ENCODE data around the gene NR4A3.

NR4A3 gene

DNA sequence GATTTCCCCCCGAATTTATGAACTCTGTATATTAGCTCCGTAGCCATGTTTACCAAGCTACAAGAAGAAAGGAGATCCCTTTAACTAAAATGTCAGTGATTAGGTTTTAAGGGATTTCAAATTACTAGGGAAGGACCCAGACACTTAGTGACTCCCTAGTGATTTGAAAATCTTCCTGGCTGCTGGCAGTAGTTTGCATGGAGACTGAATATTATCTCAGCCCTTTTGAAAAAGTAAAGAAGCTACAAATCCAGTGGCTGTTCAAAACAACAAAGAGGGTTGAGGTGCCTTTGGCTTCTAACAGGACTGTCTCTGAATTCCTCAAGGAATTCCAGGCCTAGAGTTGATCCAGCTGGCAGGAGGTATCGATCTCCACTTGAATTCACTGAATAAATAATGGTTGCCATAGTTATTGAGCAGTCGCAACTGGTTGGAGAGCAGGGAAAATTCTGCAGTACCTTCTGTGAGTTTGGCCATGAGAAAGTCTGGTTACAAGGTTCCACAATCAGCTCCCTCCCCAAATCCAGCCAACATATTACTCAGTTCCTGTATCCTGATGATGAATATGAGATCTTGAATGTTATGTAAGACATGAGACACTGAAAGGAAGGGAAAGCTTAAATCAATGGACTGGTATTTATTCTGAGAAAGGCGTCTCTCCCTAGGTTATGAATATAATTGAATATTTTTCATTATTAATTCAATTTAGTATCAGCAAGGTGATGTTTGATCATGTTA, 37.7 kb downstream of the NR4A3 start:
- no peak for DNase-seq (ENCODE audit: extremely low spot score)
- ChIA-PET CTCF (no interaction called here), POLR2A (no interaction called here)
- TF ChIP-seq LEF1 (IDR thresholded peaks at IDR 0.05; ENCODE audit: borderline replicate concordance) (no peak), PKNOX1 (IDR thresholded peaks at IDR 0.05) (no peak), HDGF (IDR thresholded peaks at IDR 0.05; ENCODE audit: borderline replicate concordance) (no peak), TARDBP (IDR thresholded peaks at IDR 0.05) (no peak), L3MBTL2 (conservative IDR thresholded peaks at IDR 0.05) (no peak), SP1 (IDR thresholded peaks at IDR 0.05) (no peak), FOXM1 (IDR thresholded peaks at IDR 0.05; ENCODE audit: borderline replicate concordance) (no peak), CTBP1 (IDR thresholded peaks at IDR 0.05; ENCODE audit: borderline replicate concordance) (no peak), ZNF384 (IDR thresholded peaks at IDR 0.05) (no peak), ELF4 (IDR thresholded peaks at IDR 0.05) (no peak), BHLHE40 (IDR thresholded peaks at IDR 0.05; ENCODE audit: borderline replicate concordance) (no peak), FOXK2 (IDR thresholded peaks at IDR 0.05) (no peak), ARNT (IDR thresholded peaks at IDR 0.05) (no peak), NFRKB (IDR thresholded peaks at IDR 0.05) (no peak), FOXA1 (IDR thresholded peaks at IDR 0.05) (no peak), SUZ12 (IDR thresholded peaks at IDR 0.05) (no peak)

DNA sequence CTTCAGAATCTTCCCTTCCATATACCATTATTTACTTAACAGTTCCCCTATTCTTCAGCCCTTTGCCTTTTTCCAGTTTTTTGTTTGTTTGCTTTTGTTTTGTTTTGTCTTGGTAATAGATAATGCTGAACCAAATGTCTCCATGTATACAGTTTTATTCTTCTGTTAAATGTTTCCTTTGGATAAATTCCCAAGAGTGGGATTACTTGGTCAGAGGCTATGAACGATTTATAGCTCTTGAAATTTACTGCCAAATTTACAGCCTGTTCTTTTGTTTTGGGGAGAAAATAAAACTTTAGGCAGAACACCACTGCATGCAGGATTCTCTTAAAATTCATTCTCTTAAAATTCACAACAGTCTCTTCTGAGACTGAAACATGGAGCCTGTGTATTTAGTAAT, 38.6 kb downstream of the NR4A3 start:
- no peak for DNase-seq (ENCODE audit: extremely low spot score)
- no peak for TF ChIP-seq LEF1 (IDR thresholded peaks at IDR 0.05; ENCODE audit: borderline replicate concordance)
- TF ChIP-seq NFRKB (IDR thresholded peaks at IDR 0.05), result no peak
- TF ChIP-seq HDGF (IDR thresholded peaks at IDR 0.05; ENCODE audit: borderline replicate concordance), result no peak
- TF ChIP-seq CTBP1 (IDR thresholded peaks at IDR 0.05; ENCODE audit: borderline replicate concordance), result peak; percentile 43; the same call in 1 of the 2 replicates
- no peak for TF ChIP-seq ARNT (IDR thresholded peaks at IDR 0.05)
- peak; percentile 58 for TF ChIP-seq PKNOX1 (IDR thresholded peaks at IDR 0.05)
- ChIA-PET CTCF (no interaction called here), POLR2A (interaction anchor here (0.9 kb wide), 1 partner anchor 47 kb away, joined by 4 read pairs; no protein-coding TSS in a partner anchor)

DNA sequence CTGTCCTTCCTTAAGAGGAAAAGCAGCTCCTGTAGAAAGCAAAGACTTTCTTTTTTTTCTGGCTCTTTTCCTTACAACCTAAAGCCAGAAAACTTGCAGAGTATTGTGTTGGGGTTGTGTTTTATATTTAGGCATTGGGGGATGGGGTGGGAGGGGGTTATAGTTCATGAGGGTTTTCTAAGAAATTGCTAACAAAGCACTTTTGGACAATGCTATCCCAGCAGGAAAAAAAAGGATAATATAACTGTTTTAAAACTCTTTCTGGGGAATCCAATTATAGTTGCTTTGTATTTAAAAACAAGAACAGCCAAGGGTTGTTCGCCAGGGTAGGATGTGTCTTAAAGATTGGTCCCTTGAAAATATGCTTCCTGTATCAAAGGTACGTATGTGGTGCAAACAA, 42.3 kb downstream of the NR4A3 start:
- TF ChIP-seq NFRKB (IDR thresholded peaks at IDR 0.05) (no peak), CTBP1 (IDR thresholded peaks at IDR 0.05; ENCODE audit: borderline replicate concordance) (no peak), SUZ12 (IDR thresholded peaks at IDR 0.05) (no peak), FOXA1 (IDR thresholded peaks at IDR 0.05) (no peak), FOXM1 (IDR thresholded peaks at IDR 0.05; ENCODE audit: borderline replicate concordance) (no peak), ARNT (IDR thresholded peaks at IDR 0.05) (no peak), FOXK2 (IDR thresholded peaks at IDR 0.05) (no peak), SP1 (IDR thresholded peaks at IDR 0.05) (no peak), TARDBP (IDR thresholded peaks at IDR 0.05) (no peak), L3MBTL2 (conservative IDR thresholded peaks at IDR 0.05) (no peak), LEF1 (IDR thresholded peaks at IDR 0.05; ENCODE audit: borderline replicate concordance) (no peak), ZNF384 (IDR thresholded peaks at IDR 0.05) (no peak)
- no peak for DNase-seq (ENCODE audit: extremely low spot score)
- POLR2A ChIA-PET, result no interaction called here

DNA sequence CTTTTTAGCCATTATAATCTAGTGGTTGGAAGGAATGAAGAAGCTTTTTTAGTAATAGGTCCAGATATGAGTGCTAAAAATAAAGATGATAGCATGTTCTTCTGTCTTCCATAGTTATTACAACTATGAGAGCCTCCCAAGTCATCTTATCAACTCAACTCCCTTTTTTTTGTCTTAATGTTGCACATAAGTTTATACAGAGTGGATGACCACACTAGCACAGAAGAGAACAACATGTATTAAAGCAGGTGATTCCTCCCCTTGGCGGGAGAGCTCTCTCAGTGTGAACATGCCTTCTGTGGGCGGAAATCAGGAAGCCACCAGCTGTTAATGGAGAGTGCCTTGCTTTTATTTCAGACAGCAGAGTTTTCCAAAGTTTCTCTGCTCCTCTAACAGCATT, 44.7 kb downstream of the NR4A3 start:
- TF ChIP-seq L3MBTL2 (conservative IDR thresholded peaks at IDR 0.05), result peak; percentile 47; the same call in 1 of the 2 replicates
- no peak for TF ChIP-seq ELF4 (IDR thresholded peaks at IDR 0.05)
- CTCF ChIA-PET, result no interaction called here
- POLR2A ChIA-PET, result interaction anchor here (1.5 kb wide), 1 partner anchor 45 kb away, joined by 4 read pairs; the partner anchor contains the start of gene NR4A3
- no peak for DNase-seq (ENCODE audit: extremely low spot score)

More for the DNA sequence above, 42.3 kb downstream of the NR4A3 start:
- CTCF ChIA-PET, result interaction anchor here (0.6 kb wide), 1 partner anchor 176 kb away, joined by 3 read pairs; no protein-coding TSS in a partner anchor

GRCh38 chr9:99867536-99867935, 45.9 kb downstream of the NR4A3 start:
- ChIA-PET CTCF (no interaction called here), POLR2A (no interaction called here)
- no peak for TF ChIP-seq NFRKB (IDR thresholded peaks at IDR 0.05)
- TF ChIP-seq ARNT (IDR thresholded peaks at IDR 0.05), result no peak
- no peak for TF ChIP-seq BHLHE40 (IDR thresholded peaks at IDR 0.05; ENCODE audit: borderline replicate concordance)
- no peak for TF ChIP-seq TARDBP (IDR thresholded peaks at IDR 0.05)
- TF ChIP-seq ZNF384 (IDR thresholded peaks at IDR 0.05), result no peak
- no peak for TF ChIP-seq FOXA1 (IDR thresholded peaks at IDR 0.05)
- no peak for DNase-seq (ENCODE audit: extremely low spot score)

GRCh38 chr9:99867968-99868367, 46.3 kb downstream of the NR4A3 start:
- TF ChIP-seq ARNT (IDR thresholded peaks at IDR 0.05) (no peak), TARDBP (IDR thresholded peaks at IDR 0.05) (no peak), PKNOX1 (IDR thresholded peaks at IDR 0.05) (no peak), ZNF384 (IDR thresholded peaks at IDR 0.05) (no peak), CTBP1 (IDR thresholded peaks at IDR 0.05; ENCODE audit: borderline replicate concordance) (no peak), LEF1 (IDR thresholded peaks at IDR 0.05; ENCODE audit: borderline replicate concordance) (no peak), L3MBTL2 (conservative IDR thresholded peaks at IDR 0.05) (no peak), BHLHE40 (IDR thresholded peaks at IDR 0.05; ENCODE audit: borderline replicate concordance) (no peak), FOXK2 (IDR thresholded peaks at IDR 0.05) (no peak), SUZ12 (IDR thresholded peaks at IDR 0.05) (no peak), SP1 (IDR thresholded peaks at IDR 0.05) (no peak), NFRKB (IDR thresholded peaks at IDR 0.05) (no peak), FOXA1 (IDR thresholded peaks at IDR 0.05) (no peak), FOXM1 (IDR thresholded peaks at IDR 0.05; ENCODE audit: borderline replicate concordance) (no peak), HDGF (IDR thresholded peaks at IDR 0.05; ENCODE audit: borderline replicate concordance) (no peak)
- ChIA-PET CTCF (no interaction called here), POLR2A (no interaction called here)
- DNase-seq (ENCODE audit: extremely low spot score), result no peak

Measured in HEK293T (cell line).